Measurements from ENCODE around the gene MIOX.
A peak's percentile ranks its signal among the peaks of the same experiment; 100 is the strongest.

MIOX gene

GRCh38 chr22:50485221-50486131, 1.2 kb upstream of the MIOX start:
- no peak overlapping the region for H3K4me3 Mint-ChIP-seq

GRCh38 chr22:50487290-50488005, 789 bp downstream of the MIOX start:
- no peaks in the 10 kb centered on the region for H3K9me3 Mint-ChIP-seq
- H3K27me3 Mint-ChIP-seq: peaks cover 45% of the 10 kb centered on the region
- CTCF ChIA-PET: interaction anchor here (0.7 kb wide), 1 partner anchor 11 kb away, joined by 4 read pairs; no protein-coding TSS in a partner anchor
- H3K4me3 Mint-ChIP-seq: no peak overlapping the region
- no peak for DNase-seq
- H3K36me3 Mint-ChIP-seq: no peaks in the 10 kb centered on the region
- peaks cover 16% of the 10 kb centered on the region for H3K4me1 Mint-ChIP-seq
- no peak overlapping the region for H3K27ac Mint-ChIP-seq

More at GRCh38 chr22:50485221-50486131, 1.2 kb upstream of the MIOX start:
- peaks cover 10% of the 10 kb centered on the region for H3K4me1 Mint-ChIP-seq
- H3K9me3 Mint-ChIP-seq: no peaks in the 10 kb centered on the region
- H3K27me3 Mint-ChIP-seq: peaks cover 46% of the 10 kb centered on the region
- no peaks in the 10 kb centered on the region for H3K36me3 Mint-ChIP-seq
- CTCF ChIA-PET: interaction anchor here (0.6 to 2.0 kb wide), 2 partner anchors 12 to 31 kb away, joined by 3 to 10 read pairs; no protein-coding TSS in a partner anchor
- DNase-seq: no peak
- H3K27ac Mint-ChIP-seq: no peak overlapping the region

- H3K4me3 Mint-ChIP-seq: no peak overlapping the region
- peaks cover 16% of the 10 kb centered on the region for H3K4me1 Mint-ChIP-seq
- DNase-seq: no peak
- H3K27ac Mint-ChIP-seq: no peak overlapping the region
- peaks cover 45% of the 10 kb centered on the region for H3K27me3 Mint-ChIP-seq
- no peaks in the 10 kb centered on the region for H3K36me3 Mint-ChIP-seq
- H3K9me3 Mint-ChIP-seq: no peaks in the 10 kb centered on the region
- CTCF ChIA-PET: no interaction called here
These were observed 1.5 kb downstream of the MIOX start for GRCh38 chr22:50488006-50488677.

- no peak overlapping the region for H3K27ac Mint-ChIP-seq
- no peaks in the 10 kb centered on the region for H3K36me3 Mint-ChIP-seq
- peaks cover 45% of the 10 kb centered on the region for H3K27me3 Mint-ChIP-seq
- peaks cover 16% of the 10 kb centered on the region for H3K4me1 Mint-ChIP-seq
- no peaks in the 10 kb centered on the region for H3K9me3 Mint-ChIP-seq
- DNase-seq: no peak
- CTCF ChIA-PET: no interaction called here
- no peak overlapping the region for H3K4me3 Mint-ChIP-seq
These were observed 2.2 kb downstream of the MIOX start for GRCh38 chr22:50488886-50489285.

- Mint-ChIP-seq H3K27me3 (peaks cover 41% of the 10 kb centered on the region), H3K27ac (no peak overlapping the region), H3K9me3 (no peaks in the 10 kb centered on the region), H3K4me3 (no peak overlapping the region), H3K36me3 (no peaks in the 10 kb centered on the region), H3K4me1 (peaks cover 16% of the 10 kb centered on the region)
- DNase-seq: no peak
- CTCF ChIA-PET: no interaction called here
These were observed 2.9 kb downstream of the MIOX start for GRCh38 chr22:50489363-50490243.

GRCh38 chr22:50490531-50491308, 4.1 kb downstream of the MIOX start:
- Mint-ChIP-seq H3K9me3 (no peaks in the 10 kb centered on the region), H3K27me3 (peaks cover 38% of the 10 kb centered on the region), H3K27ac (peak overlapping the region; percentile 72), H3K36me3 (no peaks in the 10 kb centered on the region), H3K4me3 (no peak overlapping the region), H3K4me1 (peaks cover 13% of the 10 kb centered on the region)
- CTCF ChIA-PET: no interaction called here
- peak; percentile 33 for DNase-seq

GRCh38 chr22:50497093-50497492, 10.4 kb downstream of the MIOX start:
- Mint-ChIP-seq H3K36me3 (peaks cover under 1% of the 10 kb centered on the region), H3K4me1 (peaks cover 3% of the 10 kb centered on the region), H3K4me3 (no peak overlapping the region), H3K9me3 (no peaks in the 10 kb centered on the region), H3K27ac (no peak overlapping the region), H3K27me3 (peaks cover 11% of the 10 kb centered on the region)
- CTCF ChIA-PET: interaction anchor here (0.7 to 2.8 kb wide), 18 partner anchors 11 to 334 kb away, joined by 3 to 21 read pairs (median 4); partner anchors contain the start of genes DENND6B, LMF2, MIOX and NCAPH2
- DNase-seq: no peak

- Mint-ChIP-seq H3K27me3 (peaks cover 11% of the 10 kb centered on the region), H3K27ac (peak overlapping the region; percentile 42), H3K4me3 (no peak overlapping the region), H3K36me3 (peaks cover 4% of the 10 kb centered on the region), H3K4me1 (peaks cover 3% of the 10 kb centered on the region), H3K9me3 (no peaks in the 10 kb centered on the region)
- CTCF ChIA-PET: interaction anchor here (0.6 to 2.8 kb wide), 18 partner anchors 10 to 259 kb away, joined by 3 to 21 read pairs (median 6); partner anchors contain the start of genes DENND6B, MIOX, NCAPH2 and SCO2
- peak; percentile 84 for DNase-seq
These were observed 11.7 kb downstream of the MIOX start for GRCh38 chr22:50498322-50498890.

GRCh38 chr22:50500452-50500851, 13.8 kb downstream of the MIOX start:
- Mint-ChIP-seq H3K4me1 (peaks cover 3% of the 10 kb centered on the region), H3K27me3 (peaks cover 11% of the 10 kb centered on the region), H3K36me3 (peaks cover 4% of the 10 kb centered on the region), H3K9me3 (no peaks in the 10 kb centered on the region), H3K27ac (no peak overlapping the region), H3K4me3 (no peak overlapping the region)
- DNase-seq: no peak
- CTCF ChIA-PET: no interaction called here

GRCh38 chr22:50502096-50502495, 15.4 kb downstream of the MIOX start:
- peaks cover 4% of the 10 kb centered on the region for H3K36me3 Mint-ChIP-seq
- CTCF ChIA-PET: interaction anchor here (0.9 kb wide), 1 partner anchor 32 kb away, joined by 3 read pairs; no protein-coding TSS in a partner anchor
- peaks cover 8% of the 10 kb centered on the region for H3K27me3 Mint-ChIP-seq
- no peak overlapping the region for H3K27ac Mint-ChIP-seq
- H3K9me3 Mint-ChIP-seq: no peaks in the 10 kb centered on the region
- peaks cover 8% of the 10 kb centered on the region for H3K4me1 Mint-ChIP-seq
- H3K4me3 Mint-ChIP-seq: no peak overlapping the region
- DNase-seq: no peak

- no peak overlapping the region for H3K27ac Mint-ChIP-seq
- H3K9me3 Mint-ChIP-seq: no peaks in the 10 kb centered on the region
- no peak for DNase-seq
- peaks cover 8% of the 10 kb centered on the region for H3K36me3 Mint-ChIP-seq
- peaks cover 5% of the 10 kb centered on the region for H3K27me3 Mint-ChIP-seq
- CTCF ChIA-PET: interaction anchor here (0.9 kb wide), 1 partner anchor 33 kb away, joined by 3 read pairs; no protein-coding TSS in a partner anchor
- no peak overlapping the region for H3K4me3 Mint-ChIP-seq
- H3K4me1 Mint-ChIP-seq: peaks cover 11% of the 10 kb centered on the region
These were observed 16.2 kb downstream of the MIOX start for GRCh38 chr22:50502628-50503474.

Data from activated naive CD4-positive, alpha-beta T cell treated with anti-CD3 and anti-CD28 coated beads, Interleukin-2, amount 10 ng/mL, durations not matched to agents 7 days and 5 days (primary cell).